ENCODE measurements around the gene OCRL. TPM values are rescaled to one million over a fixed set of nuclear protein-coding genes. Genes with fewer than 3 reads are reported as not detected.
A peak's percentile ranks its signal among the peaks of the same experiment; 100 is the strongest.

The OCRL gene
- total and polyA plus RNA-seq, 2 of the 13 experiments (the other 11 are each of a cell fraction or from before 2014, with no cell fraction given): 13.4 to 32.0 TPM

GRCh38 chrX:129510331-129510730, 29.7 kb upstream of the OCRL start (continued):
- TF ChIP-seq KDM2A (CRISPR knock-in tag; IDR thresholded peaks at IDR 0.05; ENCODE audit: borderline replicate concordance, low read depth) (0 out of 2 replicates have a peak, but pooled peaks have one; percentile 22), NCOA2 (CRISPR knock-in tag; IDR thresholded peaks at IDR 0.05) (peak; percentile 56), TEAD3 (CRISPR knock-in tag; optimal IDR thresholded peaks at IDR 0.05; ENCODE audit: borderline replicate concordance) (peak; percentile 96), AHDC1 (CRISPR knock-in tag; IDR thresholded peaks at IDR 0.05; ENCODE audit: borderline replicate concordance) (peak; percentile 45; the same call in 1 of the 2 replicates), SAP130 (CRISPR knock-in tag; IDR thresholded peaks at IDR 0.05; ENCODE audit: low read depth) (peak; percentile 52; the same call in 1 of the 2 replicates)

- Histone ChIP-seq H3K4me1 (ENCODE audit: insufficient read depth, low read length) (peaks cover 55% of the 10 kb centered on the region), H3K36me3 (replicated peaks in 1 of 2; ENCODE audit: control insufficient read depth in 1 of 2, insufficient read depth in 2 of 2, low read length in 2 of 2) (peaks cover 0 to 34% of the 10 kb centered on the region in 2 experiments; a peak in 2 of 5 replicates), H2AFZ (ENCODE audit: low read length) (no peak overlapping the region), H3K9me3 (ENCODE audit: low read length) (no peaks in the 10 kb centered on the region), H3K4me3 (replicated peaks in 1 of 3; ENCODE audit: insufficient read depth in 1 of 3, low read depth in 2 of 3, low read length in 3 of 3) (no peak overlapping the region; a peak in 1 of 6 replicates), H3K27ac (ENCODE audit: extremely low read length, insufficient read depth, low read length) (peak overlapping the region; percentile 90), H3K27me3 (ENCODE audit: control insufficient read depth in 1 of 2, insufficient read depth in 2 of 2, low read length in 2 of 2) (no peaks in the 10 kb centered on the region), H4K20me1 (ENCODE audit: insufficient read depth, low read length) (0 out of 2 replicates have a peak, but pooled peaks cover 3% of the 10 kb centered on the region), H3K4me2 (ENCODE audit: low read depth, low read length) (peak overlapping the region; percentile 55; the same call in 1 of the 2 replicates), H3K9ac (ENCODE audit: insufficient read depth, low read depth, low read length) (0 out of 2 replicates have a peak overlapping the region, but pooled peaks have one; percentile 62), H3K79me2 (ENCODE audit: insufficient read depth, low read length) (peaks cover 27% of the 10 kb centered on the region)
- 0% methylated on average over 5 of the region's 5 CpGs for WGBS (ENCODE audit: low lambda C conversion rate)
- in situ Hi-C loops (cut with HindIII; ENCODE audit: extremely low pct_ligation_motif_present, low pct_unique_long_range_greater_than_20kb) (no loop called here), intact Hi-C loops (cut with micrococcal nuclease; ENCODE audit: unreplicated experiment) (loop anchor here (1.0 kb wide), 1 partner anchor 11 kb away; no protein-coding TSS in a partner anchor)
- peak; percentile 66 for FAIRE-seq
- peak; percentile 67 for ATAC-seq
- ChIA-PET POLR2A (no interaction called here), CTCF (ENCODE audit: low intra/inter-chr PET ratio, low total read pairs) (no interaction called here)
- no TSS peak for BruUV-seq (replicated peaks)
- peak; percentile 86 for DNase-seq (ENCODE audit: low spot score)
- TF ChIP-seq RCOR2 (CRISPR knock-in tag; IDR thresholded peaks at IDR 0.05) (no peak), SCMH1 (CRISPR knock-in tag; IDR thresholded peaks at IDR 0.05; ENCODE audit: borderline replicate concordance) (no peak), RAD51 (IDR thresholded peaks at IDR 0.05; ENCODE audit: borderline replicate concordance) (no peak), ZUFSP (CRISPR knock-in tag; IDR thresholded peaks at IDR 0.05; ENCODE audit: borderline replicate concordance) (no peak), PBX2 (CRISPR knock-in tag; IDR thresholded peaks at IDR 0.05) (no peak), ZBTB1 (CRISPR knock-in tag; IDR thresholded peaks at IDR 0.05; ENCODE audit: borderline replicate concordance) (no peak)
These were observed 28.4 kb upstream of the OCRL start for GRCh38 chrX:129511689-129512088.

Data from HepG2 (cell line).